Measurements from ENCODE around the gene NEK4. TPM values are rescaled to one million over a fixed set of nuclear protein-coding genes. Genes with fewer than 3 reads are reported as not detected.

The NEK4 gene
- total and polyA plus RNA-seq, 2 of the 13 experiments (the other 11 are each of a cell fraction or from before 2014, with no cell fraction given): 16.5 to 38.0 TPM

- in situ Hi-C loops (cut with HindIII; ENCODE audit: extremely low pct_ligation_motif_present, low pct_unique_long_range_greater_than_20kb): no loop called here
- no peak for FAIRE-seq
- no TSS peak for BruUV-seq (replicated peaks)
- intact Hi-C loops (cut with micrococcal nuclease; ENCODE audit: unreplicated experiment): no loop called here
- no peaks in the 10 kb centered on the region for H3K9me3 ChIP-seq (ENCODE audit: low read length)
- no peak for ATAC-seq
- H3K27me3 ChIP-seq (ENCODE audit: control insufficient read depth in 1 of 2, insufficient read depth in 2 of 2, low read length in 2 of 2): no peaks in the 10 kb centered on the region
- peaks cover 3% of the 10 kb centered on the region for H3K79me2 ChIP-seq (ENCODE audit: insufficient read depth, low read length)
- CTCF ChIA-PET (ENCODE audit: low intra/inter-chr PET ratio, low total read pairs): no interaction called here
- H4K20me1 ChIP-seq (ENCODE audit: insufficient read depth, low read length): no peaks in the 10 kb centered on the region
- no peak overlapping the region for H3K4me2 ChIP-seq (ENCODE audit: low read depth, low read length)
- DNase-seq (ENCODE audit: low spot score): no peak
- no peak overlapping the region for H3K9ac ChIP-seq (ENCODE audit: insufficient read depth, low read depth, low read length)
- POLR2A ChIA-PET: interaction anchor here (10.9 kb wide), 1 partner anchor 12 kb away, joined by 466 read pairs; the partner anchor contains the start of genes ITIH1 and NEK4
- no peak for TF ChIP-seq ZBTB49 (CRISPR knock-in tag; IDR thresholded peaks at IDR 0.05; ENCODE audit: borderline replicate concordance)
- no peak for TF ChIP-seq HNRNPH1 (optimal IDR thresholded peaks at IDR 0.05; ENCODE audit: low read depth, low read length)
- TF ChIP-seq ZBTB38 (CRISPR knock-in tag; IDR thresholded peaks at IDR 0.05): no peak
- TF ChIP-seq ZNF780A (CRISPR knock-in tag; IDR thresholded peaks at IDR 0.05): no peak
- TF ChIP-seq ZNF891 (CRISPR knock-in tag; IDR thresholded peaks at IDR 0.05): no peak
- TF ChIP-seq ZNF24 (IDR thresholded peaks at IDR 0.05): no peak
- no peak for TF ChIP-seq HINFP (CRISPR knock-in tag; IDR thresholded peaks at IDR 0.05; ENCODE audit: low read depth)
- TF ChIP-seq ZBTB8A (CRISPR knock-in tag; IDR thresholded peaks at IDR 0.05; ENCODE audit: borderline replicate concordance, low read depth): no peak
- no peak for TF ChIP-seq E2F1 (CRISPR knock-in tag; IDR thresholded peaks at IDR 0.05)
- no peak for TF ChIP-seq MED13 (CRISPR knock-in tag; IDR thresholded peaks at IDR 0.05)
- TF ChIP-seq ZNF792 (CRISPR knock-in tag; IDR thresholded peaks at IDR 0.05): no peak
- TF ChIP-seq RNF2 (conservative IDR thresholded peaks at IDR 0.05; ENCODE audit: low read depth): no peak
- no peak for TF ChIP-seq MEIS2 (CRISPR knock-in tag; IDR thresholded peaks at IDR 0.05)
- TF ChIP-seq RFXAP (CRISPR knock-in tag; IDR thresholded peaks at IDR 0.05; ENCODE audit: borderline replicate concordance): no peak
- TF ChIP-seq ZNF530 (CRISPR knock-in tag; IDR thresholded peaks at IDR 0.05; ENCODE audit: low read depth): no peak
- TF ChIP-seq RAD21 (CRISPR knock-in tag; IDR thresholded peaks at IDR 0.05): no peak
- no peak for TF ChIP-seq ZNF383 (CRISPR knock-in tag; IDR thresholded peaks at IDR 0.05; ENCODE audit: borderline replicate concordance)
- TF ChIP-seq ZFAT (CRISPR knock-in tag; conservative IDR thresholded peaks at IDR 0.05): no peak
- TF ChIP-seq ZBTB3 (CRISPR knock-in tag; IDR thresholded peaks at IDR 0.05; ENCODE audit: borderline replicate concordance, low read depth): no peak
- TF ChIP-seq TP53 (CRISPR knock-in tag; conservative IDR thresholded peaks at IDR 0.05): no peak
- no peak overlapping the region for H3K4me3 ChIP-seq (replicated peaks in 1 of 3; ENCODE audit: insufficient read depth in 1 of 3, low read depth in 2 of 3, low read length in 3 of 3)
- H3K4me1 ChIP-seq (ENCODE audit: insufficient read depth, low read length): peaks cover 100% of the 10 kb centered on the region
- H3K36me3 ChIP-seq (replicated peaks in 1 of 2; ENCODE audit: control insufficient read depth in 1 of 2, insufficient read depth in 2 of 2, low read length in 2 of 2): no peaks in the 10 kb centered on the region
- 80% methylated on average over 8 of the region's 13 CpGs for WGBS (ENCODE audit: low lambda C conversion rate)
- H3K27ac ChIP-seq (ENCODE audit: extremely low read length, insufficient read depth, low read length): no peak overlapping the region
- no peak overlapping the region for H2AFZ ChIP-seq (ENCODE audit: low read length)
These were observed 20.0 kb upstream of the NEK4 start for GRCh38 chr3:52790741-52791140.

Measured in HepG2 (cell line).